GM12891 (cell line): ENCODE measurements around the gene CYP3A5. TPM values are rescaled to one million over a fixed set of nuclear protein-coding genes. Genes with fewer than 3 reads are reported as not detected.
"Not testable (repeated sequence)": the region's sequence is repeated elsewhere in the genome, so short reads cannot be mapped to it uniquely, and the experiment has no call there.

Experiments
- DNase-seq: peaks from one replicate; pipeline ENCODE4 v3.0.0; 2011; ENCODE audit warnings: low spot score; ENCODE audit not compliant: insufficient read length
- FAIRE-seq: peaks from 2 replicates; lab custom pipeline; 2011; peaks lifted over from hg19 to GRCh38; lab: Jason Lieb, UNC
- PAX5 ChIP-seq: IDR thresholded peaks from 2 replicates; pipeline ENCODE4 v1.6.1; 2011; ENCODE audit warnings: low read length, moderate library complexity, mild to moderate bottlenecking; ENCODE audit not compliant: insufficient read depth, severe bottlenecking
- POLR2A ChIP-seq: IDR thresholded peaks from 2 replicates; pipeline ENCODE4 v1.6.1; 2011; ENCODE audit warnings: low read depth, low read length, control low read depth
- POLR2AphosphoS5 ChIP-seq: IDR thresholded peaks from 2 replicates; pipeline ENCODE4 v1.6.1; 2011; ENCODE audit warnings: low read depth, low read length, control low read depth
- POU2F2 ChIP-seq: IDR thresholded peaks from 2 replicates; pipeline ENCODE4 v1.6.1; 2011; ENCODE audit warnings: low read depth, mild to moderate bottlenecking, control low read depth, low read length, moderate library complexity
- SPI1 ChIP-seq: IDR thresholded peaks from 2 replicates; pipeline ENCODE4 v1.6.1; 2011; ENCODE audit warnings: low read depth, low read length, control low read depth
- TAF1 ChIP-seq: IDR thresholded peaks from 2 replicates; pipeline ENCODE4 v1.6.1; 2011; ENCODE audit warnings: low read depth, low read length, control low read depth
- polyA plus RNA-seq: library from polyadenylated mRNA; unstranded; fragments of >200 nt; gene quantifications from one replicate; pipeline ENCODE4 v1.2.1, GENCODE V29; 2012; ENCODE audit warnings: low read depth, missing spikeins, inconsistent platforms; ENCODE audit not compliant: missing spikeins

The CYP3A5 gene
- 0.24 TPM for polyA plus RNA-seq

DNA sequence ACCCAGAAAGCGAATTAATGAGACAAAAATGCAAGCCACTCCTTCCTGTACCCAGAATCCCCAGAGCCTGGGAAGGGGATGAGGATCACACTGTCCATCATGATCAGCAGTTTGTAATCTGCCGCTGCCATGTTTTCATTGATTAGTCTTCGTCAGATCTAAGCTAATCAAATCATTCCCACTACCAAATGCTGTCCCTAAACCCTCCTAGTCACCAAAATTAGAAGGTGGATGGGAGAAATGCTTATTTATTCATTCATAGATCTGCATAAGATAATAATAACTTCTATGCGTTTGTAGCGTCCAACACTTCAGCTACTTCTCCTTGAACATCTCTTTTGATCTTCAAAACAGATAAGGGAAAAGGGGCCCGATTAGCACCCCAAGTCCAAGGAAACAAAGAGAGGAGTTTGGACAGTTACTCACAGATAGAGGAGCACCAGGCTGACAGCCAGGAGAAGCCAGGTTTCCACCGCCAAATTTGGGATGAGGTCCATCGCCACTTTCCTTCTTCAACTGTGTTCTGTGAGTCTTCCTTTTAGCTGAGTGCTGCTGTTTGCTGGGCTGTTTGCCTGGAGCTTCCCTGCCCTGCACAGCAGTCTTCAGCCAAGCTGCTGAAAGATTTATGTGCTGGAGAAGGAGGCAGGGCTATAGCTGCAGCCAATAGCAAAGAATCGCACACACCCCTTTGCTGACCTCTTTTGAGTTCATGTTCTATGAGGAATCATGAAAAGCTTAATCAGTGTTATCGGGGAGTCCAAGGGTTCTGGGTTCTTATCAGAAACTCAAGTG is at the start of gene CYP3A5:
Gene CYP3A5 (minus strand): TSS at position 597 of the 792 bp plus-strand sequence. CDS start 100 bp downstream, at position 497.
- FAIRE-seq (no peak), DNase-seq (no peak)
- TF ChIP-seq POU2F2: no peak
- no peak for TF ChIP-seq POLR2AphosphoS5
- no peak for TF ChIP-seq POLR2A
- TF ChIP-seq PAX5: no peak
- no peak for TF ChIP-seq TAF1

DNA sequence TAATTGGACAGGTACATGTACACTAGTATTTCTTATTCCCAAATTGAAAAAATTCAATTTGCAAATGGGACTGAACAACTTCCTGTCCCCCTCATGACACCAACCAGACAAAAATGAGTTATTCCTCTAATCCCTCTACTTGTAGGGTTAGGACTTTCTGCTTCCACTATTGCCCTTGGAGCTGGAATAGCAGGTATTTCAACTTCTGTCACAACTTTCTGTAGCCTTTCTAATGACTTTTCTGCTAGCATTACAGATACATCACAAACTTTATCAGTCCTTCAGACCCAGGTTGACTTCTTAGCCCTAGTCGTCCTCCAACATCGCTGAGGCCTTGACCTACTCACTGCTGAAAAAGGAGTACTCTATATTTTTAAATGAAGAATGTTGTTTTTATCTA is 48.8 kb upstream of the CYP3A5 start:
- no peak for FAIRE-seq
- TF ChIP-seq SPI1 (no peak), POU2F2 (no peak), TAF1 (no peak), POLR2A (no peak), PAX5 (no peak), POLR2AphosphoS5 (no peak)
- no peak for DNase-seq

DNA sequence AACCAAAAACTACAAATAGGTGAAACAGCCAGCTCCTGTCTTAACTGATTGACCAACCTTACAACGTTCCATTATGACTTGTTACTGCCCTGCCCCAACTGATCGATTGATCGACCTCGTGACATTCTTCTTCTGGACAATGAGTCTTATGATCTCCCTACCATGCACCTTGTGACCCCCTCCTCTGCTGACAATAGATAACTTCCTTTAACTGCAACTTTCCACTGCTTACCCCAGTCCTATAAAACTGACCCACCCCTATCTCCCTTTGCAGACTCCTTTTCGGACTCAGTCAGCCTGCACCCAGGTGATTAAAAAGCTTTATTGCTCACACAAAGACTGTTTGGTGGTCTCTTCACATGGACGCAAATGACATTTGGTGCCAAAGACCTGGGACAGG is 43.4 kb upstream of the CYP3A5 start:
- DNase-seq, FAIRE-seq: not testable (repeated sequence)

DNA sequence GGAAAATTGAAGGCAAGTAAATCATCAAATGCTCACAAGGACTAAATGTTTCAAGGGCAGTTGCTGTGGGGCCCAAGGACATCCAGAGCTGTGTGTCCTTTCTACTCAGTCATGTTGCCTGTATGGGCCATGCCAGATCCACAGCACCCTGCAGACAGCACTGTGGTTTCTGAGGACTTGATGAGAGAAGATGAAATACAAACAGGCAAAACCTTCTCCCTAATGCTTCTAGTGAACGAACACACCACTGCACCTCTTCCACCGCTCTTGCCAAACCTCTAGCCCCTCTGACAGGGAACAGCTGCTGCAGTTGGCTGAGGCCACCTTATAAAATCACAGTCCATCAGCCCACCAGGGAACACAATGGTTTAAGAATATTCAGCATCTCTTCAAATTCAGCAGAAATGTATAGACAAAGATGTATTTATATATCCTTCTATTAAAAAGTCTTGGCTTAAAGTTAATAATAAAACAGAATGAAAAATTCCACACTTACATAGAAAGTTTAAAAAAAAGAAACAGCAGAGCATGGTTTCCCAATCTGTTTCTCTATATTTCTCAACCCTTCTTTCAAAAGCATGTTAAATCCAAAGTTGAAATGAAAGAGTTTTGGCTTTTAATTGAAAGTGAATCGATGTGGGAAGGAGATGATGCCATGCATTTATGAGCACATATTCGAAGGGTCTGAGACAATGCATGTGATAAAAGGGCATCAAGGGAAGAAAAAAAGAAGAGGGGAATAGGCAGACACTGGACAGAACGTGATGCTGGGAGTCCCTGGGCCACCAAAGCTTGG is 41.2 kb upstream of the CYP3A5 start:
- no peak for DNase-seq
- no peak for TF ChIP-seq POU2F2
- no peak for TF ChIP-seq SPI1
- TF ChIP-seq TAF1: no peak
- no peak for TF ChIP-seq POLR2AphosphoS5
- TF ChIP-seq PAX5: no peak
- no peak for TF ChIP-seq POLR2A
- no peak for FAIRE-seq

DNA sequence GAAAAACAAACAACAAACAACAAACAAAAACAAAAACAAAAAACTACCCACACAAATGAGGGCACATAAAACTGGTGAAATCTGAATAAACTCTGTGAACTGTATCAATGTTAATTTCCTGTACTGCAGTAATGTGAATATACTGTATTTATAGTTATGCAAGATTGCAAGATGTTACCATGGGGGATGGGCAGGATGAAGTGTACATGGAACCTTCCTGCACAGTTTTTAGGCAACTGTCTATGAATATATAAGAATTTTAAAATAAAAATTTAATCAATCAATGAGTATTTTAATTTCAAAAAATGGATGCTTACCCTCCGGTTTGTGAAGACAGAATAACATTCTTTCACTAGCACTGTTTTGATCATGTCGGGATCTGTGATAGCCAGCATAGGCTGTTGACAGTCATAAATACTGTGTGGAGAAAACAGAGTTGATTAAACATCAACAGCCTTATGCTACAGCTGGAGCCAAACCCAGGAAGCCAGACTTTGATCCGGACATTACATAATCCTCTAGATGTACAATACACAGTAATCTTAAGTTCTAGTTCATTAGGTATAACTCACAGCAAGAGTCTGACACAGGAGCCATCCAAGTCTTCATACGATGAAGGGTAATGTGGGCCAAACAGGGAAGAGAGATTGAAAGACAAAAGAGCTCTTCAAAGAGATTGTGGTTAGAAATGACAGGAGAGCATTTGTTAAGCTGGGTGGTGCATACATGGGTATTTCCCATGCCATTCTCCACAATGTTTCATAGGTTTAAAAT is 40.4 kb upstream of the CYP3A5 start:
- FAIRE-seq (no peak), DNase-seq (no peak)
- no peak for TF ChIP-seq POLR2AphosphoS5
- TF ChIP-seq SPI1: no peak
- no peak for TF ChIP-seq PAX5
- no peak for TF ChIP-seq POLR2A
- TF ChIP-seq POU2F2: no peak
- TF ChIP-seq TAF1: no peak

DNA sequence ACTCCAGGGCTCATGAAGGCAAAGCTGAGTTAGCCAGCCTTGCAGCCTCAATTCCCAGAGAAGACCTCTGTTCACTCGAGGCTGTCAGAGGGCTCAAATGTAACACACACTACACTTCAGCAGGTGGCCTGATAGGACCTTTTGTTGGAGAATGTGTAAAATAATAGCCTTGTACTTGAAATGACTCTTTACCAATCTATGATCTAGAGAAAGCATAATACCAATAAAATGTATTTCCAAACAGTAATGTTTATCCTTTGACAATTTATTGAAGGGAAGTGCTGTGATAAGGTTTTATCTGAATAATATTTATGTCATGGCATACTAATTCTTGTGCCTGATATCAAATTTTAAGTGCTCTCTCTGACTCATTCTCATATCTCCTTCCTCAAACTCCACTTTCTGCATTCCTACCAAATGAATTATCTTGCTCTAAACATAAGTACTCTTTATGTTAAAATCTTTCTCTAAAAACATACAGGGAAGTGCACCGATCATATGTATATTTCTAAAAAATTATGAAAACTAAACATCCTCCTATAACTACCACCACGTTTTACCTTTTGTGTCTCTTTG is 34.3 kb upstream of the CYP3A5 start:
- FAIRE-seq: no peak
- TF ChIP-seq SPI1 (no peak), POLR2A (no peak), PAX5 (no peak), POU2F2 (no peak), POLR2AphosphoS5 (no peak), TAF1 (no peak)

DNA sequence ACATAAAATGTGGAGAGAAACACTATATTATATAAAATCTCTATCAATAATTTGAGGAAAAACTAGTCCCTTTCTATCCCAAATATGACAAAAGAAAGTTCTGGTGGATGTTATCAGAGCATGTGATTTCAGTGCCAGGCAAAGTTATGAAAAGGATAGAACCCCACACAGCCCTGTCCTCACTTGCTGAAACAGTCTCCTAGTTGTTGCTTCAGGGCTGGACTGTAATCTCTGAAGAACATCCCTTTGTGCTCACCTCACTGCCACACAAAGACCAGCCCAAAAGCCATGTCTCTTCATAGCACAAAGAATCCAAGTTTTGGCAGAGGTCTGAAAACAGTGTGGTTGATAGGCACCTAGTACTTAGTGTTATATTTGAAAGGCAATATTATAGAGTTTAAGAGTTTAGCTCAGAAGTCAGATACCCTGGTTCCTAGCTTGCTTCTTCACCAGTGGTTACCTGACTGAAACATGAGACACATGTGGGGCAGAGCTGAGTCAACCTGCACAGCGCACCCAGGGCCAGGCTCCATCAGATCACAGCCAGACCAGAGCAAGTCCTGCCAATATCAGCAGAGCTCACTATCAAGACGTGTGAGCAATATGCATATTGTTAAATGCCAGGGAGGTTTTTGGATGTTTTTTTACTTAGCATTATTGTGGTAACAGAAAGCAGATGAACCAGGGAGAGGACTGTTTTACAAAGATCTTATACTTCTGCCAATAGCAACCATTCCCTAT is 30.2 kb upstream of the CYP3A5 start:
- no peak for FAIRE-seq
- DNase-seq: no peak

More for the DNA sequence above, 34.3 kb upstream of the CYP3A5 start:
- no peak for DNase-seq

DNA sequence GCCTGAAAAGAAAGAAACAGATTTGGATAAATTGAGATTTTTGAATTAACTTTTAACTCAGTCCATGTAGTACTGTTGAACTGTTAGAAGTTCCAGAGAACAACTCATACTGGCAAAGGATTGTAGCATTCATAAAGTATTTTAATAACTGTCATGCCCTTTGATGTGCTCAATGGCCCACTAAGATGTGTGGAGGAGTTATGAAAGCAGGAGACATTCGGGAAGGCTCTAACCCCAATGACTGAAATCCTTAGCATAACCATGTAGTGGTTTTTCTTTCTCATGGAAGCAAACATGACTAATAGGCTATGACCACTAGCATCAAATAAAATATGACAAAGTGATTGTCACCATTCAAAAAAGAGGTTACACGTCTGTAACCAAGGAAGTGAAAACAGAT is 29.5 kb upstream of the CYP3A5 start:
- DNase-seq (no peak), FAIRE-seq (no peak)
- TF ChIP-seq TAF1 (no peak), POLR2AphosphoS5 (no peak), PAX5 (no peak), POLR2A (no peak), SPI1 (no peak), POU2F2 (no peak)

More for the DNA sequence above, 30.2 kb upstream of the CYP3A5 start:
- TF ChIP-seq POU2F2 (no peak), POLR2A (no peak), POLR2AphosphoS5 (no peak), TAF1 (no peak), SPI1 (no peak), PAX5 (no peak)
